K562 (cell line): ENCODE measurements around the gene CGGBP1. TPM values are rescaled to one million over a fixed set of nuclear protein-coding genes. Genes with fewer than 3 reads are reported as not detected.

Experiments
- ATAC-seq: fragments of 200-7000 bp; cut with Tn5 transposase; 3 replicates; pipeline ENCODE4 v1.9.1; 2020; ENCODE audit warnings: moderate library complexity
- BruUV-seq: library from RNA; stranded (reverse); fragments of 400-500 nt; replicated peaks from 2 replicates; lab custom pipeline; 2021; lab: Mats Ljungman, UMichigan
- CTCF ChIA-PET: fragments of 300-600 bp; formaldehyde crosslinking; extraction: SDS; loops from one replicate; lab custom pipeline; 2021; ENCODE audit warnings: low intra/inter-chr PET ratio; lab: Yijun Ruan, JAX
- POLR2A ChIA-PET: fragments of 300-600, 350-650 bp; sonication (Branson Sonifier 250); formaldehyde crosslinking; extraction: SDS; loops from one replicate; lab custom pipeline; 2021; ENCODE audit warnings: antibody characterized with exemption, inconsistent platforms; lab: Yijun Ruan, JAX
- DNase-seq, 4 experiments: peaks; one replicate each; pipeline versions ENCODE4 v3.0.0 to v3.0.0-alpha.2; 2011 to 2018; ENCODE audit warnings: low spot score in 3 of 4, mixed read lengths in 3 of 4; ENCODE audit errors: extremely low read depth in 1 of 4
- FAIRE-seq: peaks from 2 replicates; lab custom pipeline; 2011; peaks lifted over from hg19 to GRCh38; lab: Jason Lieb, UNC
- H2AFZ ChIP-seq: 2 replicates; pipeline ENCODE4 v1.6.0; 2011; ENCODE audit warnings: low read depth, low read length, control low read depth, inconsistent platforms
- H3K27ac ChIP-seq: fragments of 200-600 bp; 3 replicates; pipeline ENCODE4 v1.8.0; 2011; ENCODE audit warnings: low read depth, mild to moderate bottlenecking, control low read depth, inconsistent platforms, low read length, moderate library complexity, mixed read lengths; ENCODE audit errors: extremely low read depth
- H3K27me3 ChIP-seq, 2 experiments: fragments of 300-600 bp in 1 of 2; 2 replicates in 1 of 2; 3 replicates in 1 of 2; pipeline versions ENCODE4 v1.6.0 to v1.8.0; 2011; ENCODE audit warnings: inconsistent platforms in 2 of 2, low read length in 2 of 2, mild to moderate bottlenecking in 1 of 2, mixed read lengths in 1 of 2, moderate library complexity in 1 of 2; ENCODE audit not compliant: control insufficient read depth in 2 of 2, insufficient read depth in 2 of 2
- H3K36me3 ChIP-seq: fragments of 300-600 bp; 3 replicates; pipeline ENCODE4 v1.8.0; 2011; ENCODE audit warnings: mild to moderate bottlenecking, low read length, inconsistent platforms; ENCODE audit not compliant: control insufficient read depth, insufficient read depth
- H3K4me1 ChIP-seq, 2 experiments: fragments of 200-600 bp in 1 of 2; replicated peaks in 1 of 2; 2 replicates in 1 of 2; 3 replicates in 1 of 2; pipeline versions ENCODE4 v1.5.1 to v1.8.0; 2011; ENCODE audit warnings: inconsistent platforms in 2 of 2, low read length in 2 of 2, mild to moderate bottlenecking in 1 of 2, mixed read lengths in 1 of 2, moderate library complexity in 1 of 2; ENCODE audit not compliant: control insufficient read depth in 2 of 2, insufficient read depth in 2 of 2
- H3K4me2 ChIP-seq: 2 replicates; pipeline ENCODE4 v1.6.1; 2011; ENCODE audit warnings: low read length, control low read depth, inconsistent platforms, mixed read lengths; ENCODE audit not compliant: insufficient read depth
- H3K4me3 ChIP-seq: fragments of 200-600 bp; sonication (generic), shearing (Covaris generic); 2 replicates; pipeline ENCODE4 v1.5.1; 2016; ENCODE audit warnings: control low read depth, inconsistent platforms
- H3K79me2 ChIP-seq: fragments of 200-600 bp; 3 replicates; pipeline ENCODE4 v1.8.0; 2011; ENCODE audit warnings: low read length, inconsistent platforms; ENCODE audit not compliant: control insufficient read depth, insufficient read depth
- H3K9ac ChIP-seq, 2 experiments: 2 replicates each; pipeline versions ENCODE4 v1.6.0 to v1.6.1; 2011; ENCODE audit warnings: low read depth in 2 of 2, low read length in 2 of 2, control low read depth in 1 of 2, inconsistent platforms in 1 of 2, mild to moderate bottlenecking in 1 of 2, mixed read lengths in 1 of 2; ENCODE audit not compliant: insufficient read depth in 1 of 2
- H3K9me1 ChIP-seq: one replicate; pipeline ENCODE4 v1.6.0; 2011; ENCODE audit warnings: inconsistent platforms, mild to moderate bottlenecking, low read length, moderate library complexity; ENCODE audit not compliant: control insufficient read depth, insufficient read depth
- H3K9me3 ChIP-seq: replicated peaks from 2 replicates; pipeline ENCODE4 v1.5.1; 2011; ENCODE audit warnings: low read depth, low read length, inconsistent platforms; ENCODE audit not compliant: control insufficient read depth, insufficient read depth
- H4K20me1 ChIP-seq: replicated peaks from 2 replicates; pipeline ENCODE4 v1.6.1; 2011; ENCODE audit warnings: low read length, inconsistent platforms, mixed read lengths; ENCODE audit not compliant: control insufficient read depth, insufficient read depth
- ADNP ChIP-seq: fragments of 200-800 bp; sonication (Bioruptor generic); IDR thresholded peaks from 2 replicates; pipeline ENCODE4 v1.6.1; 2016; ENCODE audit warnings: missing genetic modification characterization, missing compliant biosample characterization
- BMI1 ChIP-seq: fragments of 150-350 bp; IDR thresholded peaks from 2 replicates; pipeline ENCODE4 v1.6.1; 2014; ENCODE audit warnings: low read length
- DACH1 ChIP-seq: fragments of 450-650 bp; IDR thresholded peaks from 2 replicates; pipeline ENCODE4 v1.6.1; 2018; ENCODE audit not compliant: partially characterized antibody
- KAT2B ChIP-seq: IDR thresholded peaks from one replicate; pipeline ENCODE4 v1.6.1; 2012; ENCODE audit warnings: low read depth, mild to moderate bottlenecking, control low read depth, inconsistent platforms, low read length, moderate library complexity
- MTA3 ChIP-seq: fragments of 450-650 bp; formaldehyde crosslinking; IDR thresholded peaks from 2 replicates; pipeline ENCODE4 v1.6.1; 2017; ENCODE audit warnings: mild to moderate bottlenecking, borderline replicate concordance
- MYC ChIP-seq, 2 experiments: fragments of 250-450 bp in 1 of 2; sonication (Bioruptor Pico) in 1 of 2; IDR thresholded peaks; 2 replicates each; pipeline versions ENCODE4 v1.5.1 to v1.6.1; 2012 to 2021; ENCODE audit warnings: low read depth in 2 of 2, borderline replicate concordance in 1 of 2, improper control_type of control experiment in 1 of 2, low read length in 1 of 2, mild to moderate bottlenecking in 1 of 2, moderate library complexity in 1 of 2
- POLR2A ChIP-seq: fragments of 450-650 bp; conservative IDR thresholded peaks from 2 replicates; pipeline ENCODE4 v1.6.1; 2016
- SMAD3 ChIP-seq: fragments of 450-650 bp; formaldehyde crosslinking; conservative IDR thresholded peaks from 2 replicates; pipeline ENCODE4 v1.4.0; 2020; ENCODE audit warnings: mild to moderate bottlenecking
- SPI1 ChIP-seq: IDR thresholded peaks from 2 replicates; pipeline ENCODE4 v1.6.1; 2011; ENCODE audit warnings: low read depth, low read length, control low read depth, borderline replicate concordance
- ZNF551 ChIP-seq: fragments of 250-450 bp; sonication (Bioruptor Pico); IDR thresholded peaks from 2 replicates; pipeline ENCODE4 v1.5.0; 2021; ENCODE audit warnings: mild to moderate bottlenecking, moderate library complexity
- ZZZ3 ChIP-seq: fragments of 450-650 bp; IDR thresholded peaks from 2 replicates; pipeline ENCODE4 v1.6.1; 2016; ENCODE audit warnings: antibody characterized with exemption, mild to moderate bottlenecking, moderate library complexity
- WGBS: fragments of 100-300 bp; shearing (Covaris generic); methylation state at CpG from one replicate; pipeline ENCODE4 v1.1.6; 2016; ENCODE audit warnings: low coverage, mixed read lengths; ENCODE audit not compliant: insufficient coverage; ENCODE audit errors: missing lambda C conversion rate; 5-methylcytosine and 5-hydroxymethylcytosine counted together
- in situ Hi-C: fragments of 300-500 bp; cut with MboI; formaldehyde crosslinking; loops from 4 replicates; pipeline ENCODE4 v1.15.0; 2018; ENCODE audit warnings: inconsistent platforms, mixed read lengths
- intact Hi-C: fragments of 100-400 bp; cut with micrococcal nuclease; formaldehyde crosslinking; loops from 2 replicates; pipeline ENCODE4 v1.14.2; 2022
- polyA plus RNA-seq, 8 experiments: library from polyadenylated mRNA; depleted of rRNA in 4 of 8; stranded (reverse) in 5 of 8; unstranded in 3 of 8; fragments of >200 nt; fragmentation: Nextera tagmentation in 2 of 8; fragmentation: Illumina TruSeq in 1 of 8; extraction: Ambion mirVana in 2 of 8; extraction: Trizol in 1 of 8; gene quantifications; 2 replicates each; pipeline versions ENCODE4 v1.2.1 to v1.2.3, GENCODE V29; 2011 to 2014; ENCODE audit warnings: inconsistent platforms in 1 of 8, missing spikeins in 1 of 8
- total RNA-seq, 7 experiments: library from RNA; depleted of rRNA in 6 of 7; stranded (reverse); fragments of >200 nt in 6 of 7; fragmentation: Illumina TruSeq in 2 of 7; extraction: Trizol in 2 of 7; gene quantifications; 2 replicates each; pipeline versions ENCODE4 v1.2.1 to v1.2.3, GENCODE V29; 2011 to 2021; ENCODE audit warnings: low replicate concordance in 1 of 7
- TF ChIP-seq, protein P1 (sequence below): fragments of 250-450 bp; sonication (Bioruptor Pico); IDR thresholded peaks from 2 replicates; pipeline ENCODE4 v1.8.0; 2022; ENCODE audit warnings: moderate library complexity, mild to moderate bottlenecking, inconsistent platforms
- TF ChIP-seq, protein P2 (sequence below): sonication (generic); formaldehyde crosslinking; IDR thresholded peaks from 2 replicates; pipeline ENCODE4 v1.8.1; 2023; ENCODE audit warnings: mild to moderate bottlenecking, missing genetic modification reagents
- TF ChIP-seq, protein P3 (sequence below): fragments of 200-800 bp; sonication (Bioruptor generic); IDR thresholded peaks from 2 replicates; pipeline ENCODE4 v1.6.1; 2017; ENCODE audit warnings: missing genetic modification characterization, missing compliant biosample characterization

The CGGBP1 gene
- total and polyA plus RNA-seq, 9 of the 15 experiments (the other 6 are each of a cell fraction or from before 2014, with no cell fraction given) = 14.4 to 47.8 (median 37.8) TPM

DNA sequence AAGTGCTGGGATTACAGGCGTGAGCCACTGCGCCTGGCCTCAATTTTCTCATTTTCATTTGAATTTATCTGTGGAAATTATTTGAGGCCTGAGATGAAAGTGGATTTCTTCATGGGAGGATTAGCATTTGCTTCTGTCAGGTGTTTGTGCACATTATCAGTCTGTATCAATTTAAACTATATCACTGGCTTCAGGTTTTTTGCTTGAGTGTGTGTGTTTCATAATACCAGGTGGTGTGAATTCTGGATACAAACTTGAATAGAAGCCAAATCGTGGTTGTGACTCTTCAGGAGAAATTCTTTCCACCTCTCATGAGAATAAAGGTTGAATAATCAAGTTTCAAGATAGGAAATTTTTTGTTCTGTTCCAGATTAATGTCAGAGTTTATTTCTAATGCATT is 56.4 kb downstream of the CGGBP1 start:
- Histone ChIP-seq H4K20me1 (no peaks in the 10 kb centered on the region), H3K9me3 (no peaks in the 10 kb centered on the region), H3K36me3 (no peaks in the 10 kb centered on the region), H3K27ac (no peak overlapping the region), H3K27me3 (no peaks in the 10 kb centered on the region), H3K4me3 (no peak overlapping the region), H3K9ac (no peak overlapping the region), H3K4me1 (no peaks in the 10 kb centered on the region), H2AFZ (no peak overlapping the region), H3K9me1 (no peaks in the 10 kb centered on the region), H3K79me2 (no peaks in the 10 kb centered on the region), H3K4me2 (no peak overlapping the region)
- ATAC-seq (no peak), DNase-seq (no peak), FAIRE-seq (no peak)
- CTCF ChIA-PET = interaction anchor here (0.6 to 1.5 kb wide), 3 partner anchors 171 to 704 kb away, joined by 3 to 13 read pairs (median 6); no protein-coding TSS in a partner anchor
- in situ Hi-C loops (loop anchor here (25.0 kb wide), 1 partner anchor 690 kb away; no protein-coding TSS in a partner anchor), intact Hi-C loops (loop anchor here (5.0 to 10.0 kb wide), 5 partner anchors 210 to 1228 kb away; partner anchors contain the start of gene HTR1F)
- 0% methylated on average over 1 of the region's 3 CpGs for WGBS
- POLR2A ChIA-PET = no interaction called here
- TF ChIP-seq ADNP (no peak), BMI1 (no peak), POLR2A (no peak), SMAD3 (CRISPR knock-in tag) (no peak), SPI1 (no peak), ZNF551 (CRISPR knock-in tag) (no peak), ZZZ3 (no peak), MYC (IDR thresholded peaks at IDR 0.05; ENCODE audit: low read depth, low read length) (no peak), MYC (CRISPR knock-in tag; IDR thresholded peaks at IDR 0.05; ENCODE audit: borderline replicate concordance, low read depth) (no peak), DACH1 (no peak), KAT2B (no peak), MTA3 (no peak)
- TF ChIP-seq, protein P1, sequence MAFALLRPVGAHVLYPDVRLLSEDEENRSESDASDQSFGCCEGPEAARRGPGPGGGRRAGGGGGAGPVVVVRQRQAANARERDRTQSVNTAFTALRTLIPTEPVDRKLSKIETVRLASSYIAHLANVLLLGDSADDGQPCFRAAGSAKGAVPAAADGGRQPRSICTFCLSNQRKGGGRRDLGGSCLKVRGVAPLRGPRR (CRISPR knock-in tag) = no peak
- TF ChIP-seq, protein P2, sequence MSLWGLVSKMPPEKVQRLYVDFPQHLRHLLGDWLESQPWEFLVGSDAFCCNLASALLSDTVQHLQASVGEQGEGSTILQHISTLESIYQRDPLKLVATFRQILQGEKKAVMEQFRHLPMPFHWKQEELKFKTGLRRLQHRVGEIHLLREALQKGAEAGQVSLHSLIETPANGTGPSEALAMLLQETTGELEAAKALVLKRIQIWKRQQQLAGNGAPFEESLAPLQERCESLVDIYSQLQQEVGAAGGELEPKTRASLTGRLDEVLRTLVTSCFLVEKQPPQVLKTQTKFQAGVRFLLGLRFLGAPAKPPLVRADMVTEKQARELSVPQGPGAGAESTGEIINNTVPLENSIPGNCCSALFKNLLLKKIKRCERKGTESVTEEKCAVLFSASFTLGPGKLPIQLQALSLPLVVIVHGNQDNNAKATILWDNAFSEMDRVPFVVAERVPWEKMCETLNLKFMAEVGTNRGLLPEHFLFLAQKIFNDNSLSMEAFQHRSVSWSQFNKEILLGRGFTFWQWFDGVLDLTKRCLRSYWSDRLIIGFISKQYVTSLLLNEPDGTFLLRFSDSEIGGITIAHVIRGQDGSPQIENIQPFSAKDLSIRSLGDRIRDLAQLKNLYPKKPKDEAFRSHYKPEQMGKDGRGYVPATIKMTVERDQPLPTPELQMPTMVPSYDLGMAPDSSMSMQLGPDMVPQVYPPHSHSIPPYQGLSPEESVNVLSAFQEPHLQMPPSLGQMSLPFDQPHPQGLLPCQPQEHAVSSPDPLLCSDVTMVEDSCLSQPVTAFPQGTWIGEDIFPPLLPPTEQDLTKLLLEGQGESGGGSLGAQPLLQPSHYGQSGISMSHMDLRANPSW (CRISPR knock-in tag) = no peak
- TF ChIP-seq, protein P3, sequence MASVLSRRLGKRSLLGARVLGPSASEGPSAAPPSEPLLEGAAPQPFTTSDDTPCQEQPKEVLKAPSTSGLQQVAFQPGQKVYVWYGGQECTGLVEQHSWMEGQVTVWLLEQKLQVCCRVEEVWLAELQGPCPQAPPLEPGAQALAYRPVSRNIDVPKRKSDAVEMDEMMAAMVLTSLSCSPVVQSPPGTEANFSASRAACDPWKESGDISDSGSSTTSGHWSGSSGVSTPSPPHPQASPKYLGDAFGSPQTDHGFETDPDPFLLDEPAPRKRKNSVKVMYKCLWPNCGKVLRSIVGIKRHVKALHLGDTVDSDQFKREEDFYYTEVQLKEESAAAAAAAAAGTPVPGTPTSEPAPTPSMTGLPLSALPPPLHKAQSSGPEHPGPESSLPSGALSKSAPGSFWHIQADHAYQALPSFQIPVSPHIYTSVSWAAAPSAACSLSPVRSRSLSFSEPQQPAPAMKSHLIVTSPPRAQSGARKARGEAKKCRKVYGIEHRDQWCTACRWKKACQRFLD = no peak
- BruUV-seq = no TSS peak
